T-helper 1 cell (primary cell): Measurements from ENCODE around the gene PHLDB2.

ENCODE experiments used
- DNase-seq, 5 donors: peaks; one replicate each; pipeline ENCODE4 v3.0.0-alpha.2; 2012 to 2020

Gene PHLDB2

GRCh38 chr3:112000966-112001365 lies 141.9 kb downstream of the PHLDB2 start:
- DNase-seq = no peak

- DNase-seq = no peak
These were observed 142.5 kb downstream of the PHLDB2 start for GRCh38 chr3:112001526-112001925.

GRCh38 chr3:112002096-112002971 lies 143.3 kb downstream of the PHLDB2 start:
- DNase-seq = peak in 1 of 5 donors; percentile 21

- DNase-seq = no peak
These were observed 144.4 kb downstream of the PHLDB2 start for GRCh38 chr3:112003321-112004080.

- DNase-seq = no peak
These were observed 145.1 kb downstream of the PHLDB2 start for GRCh38 chr3:112004187-112004586.

DNA sequence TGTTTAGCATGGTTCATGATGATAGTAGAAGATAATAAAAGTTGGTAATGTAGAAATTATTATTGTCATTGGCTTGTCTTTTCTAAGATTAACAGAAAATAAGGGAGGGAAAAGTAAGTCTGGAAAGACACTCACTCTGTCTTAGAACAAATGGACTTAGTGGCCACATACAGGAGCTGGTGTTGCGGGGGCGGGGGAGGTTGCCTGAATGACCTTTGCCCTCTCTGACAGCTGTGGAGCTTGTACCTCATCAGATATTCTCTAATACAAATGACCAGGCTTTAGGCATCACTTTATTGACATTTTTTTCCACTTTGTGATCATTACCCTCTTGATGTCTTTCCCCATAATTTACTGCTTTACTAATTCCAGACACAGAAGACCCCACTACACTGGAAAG lies 145.6 kb downstream of the PHLDB2 start:
- no peak for DNase-seq

DNA sequence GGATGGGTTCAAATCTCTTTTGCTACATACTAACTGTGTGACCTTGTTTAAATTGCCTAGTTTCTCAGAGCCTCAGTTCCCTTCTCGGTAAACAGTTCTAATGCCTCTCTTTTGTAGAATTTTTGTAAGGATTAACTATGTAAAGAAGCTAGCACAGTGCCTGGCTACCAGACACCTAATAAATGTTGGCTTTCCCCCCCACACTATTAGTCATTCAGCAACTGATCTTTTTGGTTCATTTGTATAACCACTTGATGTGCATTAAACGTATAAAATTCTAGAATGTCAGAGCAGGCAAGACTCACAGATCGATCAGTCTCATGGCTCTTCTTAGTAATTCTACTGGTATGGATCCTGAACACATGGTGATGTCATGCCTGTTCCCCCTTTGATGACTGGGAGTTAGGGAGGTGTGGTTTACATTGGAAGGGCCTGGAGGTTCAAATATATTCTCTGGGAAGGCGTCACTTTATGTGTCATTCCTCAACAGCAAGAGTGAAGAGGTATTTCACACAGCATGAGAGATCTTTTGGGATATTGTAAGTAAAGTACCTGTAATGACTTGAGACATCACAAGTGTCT lies 146.1 kb downstream of the PHLDB2 start:
- DNase-seq = no peak

GRCh38 chr3:112007633-112008032 lies 148.6 kb downstream of the PHLDB2 start:
- DNase-seq = no peak

- DNase-seq = no peak
These were observed 150.6 kb downstream of the PHLDB2 start for GRCh38 chr3:112009670-112010069.

DNA sequence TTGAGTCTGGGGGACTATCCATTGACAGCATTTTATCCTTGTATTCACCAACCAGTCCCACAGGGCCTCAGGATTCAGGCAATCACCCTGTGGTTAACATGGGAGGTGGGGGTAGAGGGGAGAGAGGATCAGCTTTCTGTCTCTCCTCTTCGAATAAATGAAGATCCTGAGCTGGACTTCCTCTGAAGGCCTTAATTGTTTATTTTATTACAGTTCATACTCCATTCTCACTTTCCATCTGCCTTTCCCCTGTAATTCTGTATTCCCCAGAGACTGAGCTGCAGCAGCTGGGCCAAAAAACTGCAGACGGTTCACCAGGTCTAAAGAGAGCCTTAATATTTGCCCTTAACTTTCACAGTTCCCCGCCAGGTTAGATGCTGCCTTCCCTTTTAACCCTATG lies 151.6 kb downstream of the PHLDB2 start:
- DNase-seq = no peak

DNA sequence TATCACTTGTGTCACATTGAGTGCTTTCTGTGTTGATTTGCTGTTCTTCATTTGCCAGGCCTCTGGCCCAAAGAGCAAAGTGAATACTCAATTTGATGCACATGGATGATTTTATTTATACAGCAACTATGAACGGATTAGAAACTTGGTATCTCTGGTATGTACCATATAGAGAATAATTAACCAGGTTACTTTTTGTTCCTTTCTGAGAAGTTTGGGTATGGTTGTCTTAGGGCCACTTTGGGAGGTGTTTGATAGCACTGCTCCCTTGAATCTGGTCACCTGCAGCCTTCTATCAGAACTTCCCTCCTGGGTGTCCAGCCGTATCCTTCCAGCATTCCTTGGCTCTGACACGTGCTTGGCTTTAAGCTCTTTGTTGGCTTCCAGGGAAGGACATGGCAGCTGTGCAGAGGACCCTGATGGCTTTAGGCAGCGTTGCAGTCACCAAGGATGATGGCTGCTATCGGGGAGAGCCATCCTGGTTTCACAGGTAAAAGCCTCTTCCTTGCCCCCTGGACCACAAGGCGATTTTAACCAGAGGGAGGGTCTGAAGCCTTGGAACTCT lies 152.4 kb downstream of the PHLDB2 start:
- no peak for DNase-seq

GRCh38 chr3:112012205-112012992 lies 153.3 kb downstream of the PHLDB2 start:
- no peak for DNase-seq

DNA sequence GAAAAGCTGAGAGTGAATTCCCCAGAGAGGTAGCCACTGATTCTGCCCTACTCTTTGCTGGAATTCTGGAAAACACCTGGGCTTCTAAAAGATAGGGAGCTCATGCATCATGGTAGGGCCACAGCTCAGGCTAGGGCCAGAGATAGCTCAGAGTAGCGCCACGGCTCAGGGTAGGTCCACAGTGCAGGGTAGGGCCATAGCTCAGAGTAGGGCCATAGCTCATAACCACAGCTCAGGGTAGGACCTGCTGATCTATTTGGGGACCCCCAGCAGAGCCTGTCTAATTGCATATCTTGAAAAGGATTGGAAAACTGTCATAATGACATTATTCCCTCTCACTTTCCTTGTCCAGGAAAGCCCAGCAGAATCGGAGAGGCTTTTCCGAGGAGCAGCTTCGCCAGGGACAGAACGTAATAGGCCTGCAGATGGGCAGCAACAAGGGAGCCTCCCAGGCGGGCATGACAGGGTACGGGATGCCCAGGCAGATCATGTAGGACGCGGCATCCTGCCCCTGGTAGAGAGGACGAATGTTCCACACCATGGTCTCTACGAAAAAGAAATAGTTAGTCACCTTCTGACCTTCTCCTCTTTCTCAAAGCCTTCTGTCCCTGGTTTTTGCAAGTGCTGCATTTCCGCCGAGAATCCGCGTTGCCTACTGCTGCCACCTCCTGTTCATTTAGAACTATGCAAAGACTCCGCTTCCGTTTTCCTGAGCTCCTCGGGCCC lies 154.2 kb downstream of the PHLDB2 start:
- DNase-seq = peak in 3 of 5 donors; percentile 23 to 67 (median 40)

GRCh38 chr3:112013784-112014143 lies 154.7 kb downstream of the PHLDB2 start:
- DNase-seq = no peak

DNA sequence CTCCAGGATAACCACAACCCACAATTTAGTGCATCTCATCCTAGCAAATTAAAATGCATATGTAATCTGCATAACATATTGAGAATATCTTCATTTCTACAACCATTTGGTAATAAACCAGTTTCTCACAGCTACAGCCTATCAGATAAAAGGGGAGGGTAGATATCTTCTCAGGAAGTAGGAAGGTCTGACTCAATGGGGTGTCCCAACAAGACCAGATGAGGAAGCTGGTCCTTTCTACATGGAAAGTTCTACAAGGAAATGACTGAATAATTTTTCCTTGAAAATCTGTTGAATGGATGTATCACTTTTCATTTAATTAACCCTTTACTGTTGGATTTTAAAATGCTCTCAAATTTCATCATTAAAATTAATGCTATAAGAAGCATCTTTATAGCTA lies 158.0 kb downstream of the PHLDB2 start:
- DNase-seq = no peak

DNA sequence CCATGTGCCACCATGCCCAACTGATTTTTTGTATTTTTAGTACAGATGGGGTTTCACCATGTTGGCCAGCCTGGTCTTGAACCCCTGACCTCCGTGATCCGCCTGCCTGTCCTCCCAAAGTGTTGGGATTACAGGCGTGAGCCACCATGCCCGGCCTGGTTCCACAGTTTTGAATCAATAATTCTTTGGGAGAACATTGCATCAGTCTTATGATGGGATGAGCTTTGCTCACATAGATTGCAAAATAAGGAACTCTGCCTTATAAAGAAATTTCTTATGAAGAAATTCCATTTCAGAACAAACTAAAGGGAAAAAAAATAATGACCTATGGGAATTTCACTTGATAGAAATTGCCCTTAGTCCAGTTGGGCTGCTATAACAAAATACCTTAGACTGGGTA lies 159.6 kb downstream of the PHLDB2 start:
- no peak for DNase-seq

- no peak for DNase-seq
These were observed 160.7 kb downstream of the PHLDB2 start for GRCh38 chr3:112019716-112020115.

GRCh38 chr3:112020674-112021085 lies 161.6 kb downstream of the PHLDB2 start:
- DNase-seq = no peak
